Measurements from ENCODE around the gene RPP30.

RPP30 gene

DNA sequence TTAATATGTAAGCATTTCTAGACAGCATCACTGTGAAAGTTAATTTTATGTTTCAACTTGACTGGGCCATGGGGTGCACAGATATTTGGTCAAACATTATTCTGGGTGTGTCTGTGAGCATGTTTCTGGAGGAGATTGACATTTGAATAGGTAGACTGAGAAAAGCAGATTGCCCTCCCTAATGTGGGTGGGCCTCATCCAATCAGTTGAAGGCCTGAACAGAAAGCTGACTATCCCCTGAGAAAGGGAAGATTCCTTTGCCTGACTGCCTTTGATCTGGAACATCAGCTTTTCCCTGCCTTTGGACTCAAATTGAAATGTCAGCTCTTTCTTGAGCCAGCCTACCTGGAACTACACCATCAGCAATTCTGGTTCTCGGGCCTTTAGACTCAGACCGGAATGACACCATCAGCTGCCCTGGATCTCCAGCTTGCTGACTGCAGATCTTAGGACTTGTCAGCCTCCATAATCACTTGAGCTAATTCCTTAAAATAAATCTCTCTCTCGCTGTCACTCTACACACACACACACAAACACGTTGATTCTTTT lies 5.7 kb upstream of the RPP30 start:
- Histone ChIP-seq H3K4me2 (ENCODE audit: low read depth, low read length) (peak overlapping the region; percentile 28; the same call in 1 of the 2 replicates), H3K9me2 (replicated peaks; ENCODE audit: insufficient read depth, low read length) (no peaks in the 10 kb centered on the region), H3K4me3 (ENCODE audit: low read length) (no peak overlapping the region), H3K27ac (ENCODE audit: low read length) (no peak overlapping the region), H3K9ac (ENCODE audit: low read length) (no peak overlapping the region), H2AFZ (ENCODE audit: low read length) (no peak overlapping the region), H3K4me1 (ENCODE audit: low read length) (peaks cover 22% of the 10 kb centered on the region), H3F3A (ENCODE audit: insufficient read depth, low read length) (no peaks in the 10 kb centered on the region), H4K20me1 (ENCODE audit: insufficient read depth, low read length) (no peaks in the 10 kb centered on the region), H3K9me3 (replicated peaks; ENCODE audit: insufficient read depth, low read length) (no peaks in the 10 kb centered on the region), H3K27me3 (replicated peaks; ENCODE audit: insufficient read depth, low read length) (no peaks in the 10 kb centered on the region), H3K79me2 (ENCODE audit: low read length) (no peaks in the 10 kb centered on the region), H3K36me3 (replicated peaks; ENCODE audit: insufficient read depth, low read length) (no peaks in the 10 kb centered on the region)
- TF ChIP-seq EZH2phosphoT487 (IDR thresholded peaks at IDR 0.05; ENCODE audit: low read length): no peak
- TF ChIP-seq, protein P1, sequence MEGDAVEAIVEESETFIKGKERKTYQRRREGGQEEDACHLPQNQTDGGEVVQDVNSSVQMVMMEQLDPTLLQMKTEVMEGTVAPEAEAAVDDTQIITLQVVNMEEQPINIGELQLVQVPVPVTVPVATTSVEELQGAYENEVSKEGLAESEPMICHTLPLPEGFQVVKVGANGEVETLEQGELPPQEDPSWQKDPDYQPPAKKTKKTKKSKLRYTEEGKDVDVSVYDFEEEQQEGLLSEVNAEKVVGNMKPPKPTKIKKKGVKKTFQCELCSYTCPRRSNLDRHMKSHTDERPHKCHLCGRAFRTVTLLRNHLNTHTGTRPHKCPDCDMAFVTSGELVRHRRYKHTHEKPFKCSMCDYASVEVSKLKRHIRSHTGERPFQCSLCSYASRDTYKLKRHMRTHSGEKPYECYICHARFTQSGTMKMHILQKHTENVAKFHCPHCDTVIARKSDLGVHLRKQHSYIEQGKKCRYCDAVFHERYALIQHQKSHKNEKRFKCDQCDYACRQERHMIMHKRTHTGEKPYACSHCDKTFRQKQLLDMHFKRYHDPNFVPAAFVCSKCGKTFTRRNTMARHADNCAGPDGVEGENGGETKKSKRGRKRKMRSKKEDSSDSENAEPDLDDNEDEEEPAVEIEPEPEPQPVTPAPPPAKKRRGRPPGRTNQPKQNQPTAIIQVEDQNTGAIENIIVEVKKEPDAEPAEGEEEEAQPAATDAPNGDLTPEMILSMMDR (IDR thresholded peaks at IDR 0.05; ENCODE audit: low read length): no peak
- TF ChIP-seq EZH2 (optimal IDR thresholded peaks at IDR 0.05; ENCODE audit: low read depth, low read length): no peak
- peak; percentile 15 for DNase-seq

- peaks cover 8% of the 10 kb centered on the region; the same call in 1 of the 2 replicates for H3K36me3 ChIP-seq (replicated peaks; ENCODE audit: insufficient read depth, low read length)
- H3K9ac ChIP-seq (ENCODE audit: low read length): peak overlapping the region; percentile 84; the same call in 1 of the 2 replicates
- H3K9me2 ChIP-seq (replicated peaks; ENCODE audit: insufficient read depth, low read length): no peaks in the 10 kb centered on the region
- TF ChIP-seq, protein P1 (IDR thresholded peaks at IDR 0.05; ENCODE audit: low read length): peak; percentile 79
- TF ChIP-seq EZH2 (optimal IDR thresholded peaks at IDR 0.05; ENCODE audit: low read depth, low read length): no peak
- H3F3A ChIP-seq (ENCODE audit: insufficient read depth, low read length): no peaks in the 10 kb centered on the region
- peak; percentile 82 for DNase-seq
- H3K79me2 ChIP-seq (ENCODE audit: low read length): peaks cover 41% of the 10 kb centered on the region
- peak overlapping the region; percentile 88 for H3K4me2 ChIP-seq (ENCODE audit: low read depth, low read length)
- no peaks in the 10 kb centered on the region for H3K9me3 ChIP-seq (replicated peaks; ENCODE audit: insufficient read depth, low read length)
- H3K27ac ChIP-seq (ENCODE audit: low read length): peak overlapping the region; percentile 38; the same call in 1 of the 2 replicates
- H3K4me3 ChIP-seq (ENCODE audit: low read length): peak overlapping the region; percentile 93
- peaks cover 24% of the 10 kb centered on the region for H3K4me1 ChIP-seq (ENCODE audit: low read length)
- H4K20me1 ChIP-seq (ENCODE audit: insufficient read depth, low read length): no peaks in the 10 kb centered on the region
- H3K27me3 ChIP-seq (replicated peaks; ENCODE audit: insufficient read depth, low read length): no peaks in the 10 kb centered on the region
- H2AFZ ChIP-seq (ENCODE audit: low read length): peak overlapping the region; percentile 97
These were observed 452 bp upstream of the RPP30 start for GRCh38 chr10:90871279-90871765.

- no peaks in the 10 kb centered on the region for H3K27me3 ChIP-seq (replicated peaks; ENCODE audit: insufficient read depth, low read length)
- no peaks in the 10 kb centered on the region for H3K9me2 ChIP-seq (replicated peaks; ENCODE audit: insufficient read depth, low read length)
- DNase-seq: no peak
- H3K36me3 ChIP-seq (replicated peaks; ENCODE audit: insufficient read depth, low read length): peaks cover 10% of the 10 kb centered on the region; the same call in 1 of the 2 replicates
- H4K20me1 ChIP-seq (ENCODE audit: insufficient read depth, low read length): no peaks in the 10 kb centered on the region
- H3K79me2 ChIP-seq (ENCODE audit: low read length): peaks cover 42% of the 10 kb centered on the region
- peak overlapping the region; percentile 84 for H3K9ac ChIP-seq (ENCODE audit: low read length)
- peak overlapping the region; percentile 97; the same call in 1 of the 2 replicates for H2AFZ ChIP-seq (ENCODE audit: low read length)
- H3F3A ChIP-seq (ENCODE audit: insufficient read depth, low read length): no peaks in the 10 kb centered on the region
- no peaks in the 10 kb centered on the region for H3K9me3 ChIP-seq (replicated peaks; ENCODE audit: insufficient read depth, low read length)
- TF ChIP-seq, protein P1 (IDR thresholded peaks at IDR 0.05; ENCODE audit: low read length): no peak
- TF ChIP-seq EZH2phosphoT487 (IDR thresholded peaks at IDR 0.05; ENCODE audit: low read length): no peak
- no peak for TF ChIP-seq EZH2 (optimal IDR thresholded peaks at IDR 0.05; ENCODE audit: low read depth, low read length)
- H3K4me2 ChIP-seq (ENCODE audit: low read depth, low read length): peak overlapping the region; percentile 88
- H3K4me3 ChIP-seq (ENCODE audit: low read length): peak overlapping the region; percentile 93
- no peak overlapping the region for H3K27ac ChIP-seq (ENCODE audit: low read length)
- peaks cover 18% of the 10 kb centered on the region for H3K4me1 ChIP-seq (ENCODE audit: low read length)
These were observed 860 bp downstream of the RPP30 start for GRCh38 chr10:90872648-90873020.
